ENCODE measurements around the gene CMTM6.

Gene CMTM6

GRCh38 chr3:32452009-32452408, 50.6 kb downstream of the CMTM6 start:
- H3K4me3 ChIP-seq (ENCODE audit: low read depth, low read length): no peak overlapping the region
- DNase-seq (ENCODE audit: low read depth): no peak
- TF ChIP-seq CTCF (IDR thresholded peaks at IDR 0.05; ENCODE audit: control insufficient read depth, extremely low read depth, insufficient read depth): no peak

DNA sequence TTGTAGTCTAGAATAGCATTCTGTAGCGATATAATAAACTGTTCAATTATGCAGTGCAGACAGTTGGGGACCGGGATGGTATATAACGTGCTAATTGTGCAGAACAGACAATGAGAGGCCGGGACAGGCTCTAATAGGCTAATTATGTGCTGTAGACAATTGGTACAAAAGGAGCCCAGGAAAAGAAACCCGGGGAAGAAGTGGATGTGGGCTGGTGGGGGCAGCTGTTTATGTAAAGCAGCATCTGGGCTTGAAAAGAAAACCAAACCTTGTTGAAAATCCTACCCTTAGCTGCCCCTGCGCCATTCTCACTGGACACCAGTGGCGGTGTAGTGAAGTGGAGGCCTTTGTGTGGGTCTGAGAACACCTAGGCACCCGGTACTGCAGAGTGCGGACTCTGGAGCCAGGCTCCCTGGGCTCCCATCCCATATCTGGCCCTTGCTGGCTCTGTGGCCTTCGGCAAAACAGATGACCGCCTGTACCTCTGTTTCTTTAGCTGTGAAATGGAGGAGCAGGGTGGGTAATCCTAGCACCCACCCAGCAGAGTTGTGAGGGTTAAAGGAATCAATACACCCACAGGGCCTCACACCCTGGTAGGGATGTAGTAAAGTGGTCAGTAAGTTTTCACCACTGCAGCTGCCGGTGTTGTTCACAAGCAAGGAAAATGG, 51.5 kb downstream of the CMTM6 start:
- DNase-seq (ENCODE audit: low read depth): no peak
- TF ChIP-seq CTCF (IDR thresholded peaks at IDR 0.05; ENCODE audit: control insufficient read depth, extremely low read depth, insufficient read depth): no peak
- no peak overlapping the region for H3K4me3 ChIP-seq (ENCODE audit: low read depth, low read length)

DNA sequence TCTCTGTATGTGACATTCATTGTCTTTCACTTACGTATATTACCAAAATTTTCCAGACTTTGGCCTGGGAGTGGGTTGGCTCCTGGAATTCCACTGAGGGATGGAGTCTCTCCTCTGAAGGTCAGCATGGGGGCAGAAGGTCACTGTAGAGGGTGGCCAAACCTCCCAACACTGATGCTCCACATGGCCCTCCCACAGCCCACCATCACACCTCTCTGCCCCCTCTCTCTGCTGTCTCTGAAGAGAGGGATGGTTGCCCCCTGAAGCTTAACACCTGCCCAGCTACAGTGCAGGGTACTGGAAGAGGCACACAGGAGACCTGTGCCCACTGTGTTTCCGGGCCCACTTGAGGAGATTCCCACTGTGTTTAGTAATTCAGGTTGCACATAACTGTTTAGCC, 52.2 kb downstream of the CMTM6 start:
- H3K4me3 ChIP-seq (ENCODE audit: low read depth, low read length): no peak overlapping the region
- DNase-seq (ENCODE audit: low read depth): no peak
- TF ChIP-seq CTCF (IDR thresholded peaks at IDR 0.05; ENCODE audit: control insufficient read depth, extremely low read depth, insufficient read depth): no peak

GRCh38 chr3:32449691-32450090, 53.0 kb downstream of the CMTM6 start:
- DNase-seq (ENCODE audit: low read depth): no peak
- H3K4me3 ChIP-seq (ENCODE audit: low read depth, low read length): no peak overlapping the region
- no peak for TF ChIP-seq CTCF (IDR thresholded peaks at IDR 0.05; ENCODE audit: control insufficient read depth, extremely low read depth, insufficient read depth)

- DNase-seq (ENCODE audit: low read depth): no peak
- no peak for TF ChIP-seq CTCF (IDR thresholded peaks at IDR 0.05; ENCODE audit: control insufficient read depth, extremely low read depth, insufficient read depth)
- H3K4me3 ChIP-seq (ENCODE audit: low read depth, low read length): no peak overlapping the region
These were observed 53.8 kb downstream of the CMTM6 start for GRCh38 chr3:32448686-32449474.

GRCh38 chr3:32447865-32448400, 54.7 kb downstream of the CMTM6 start:
- H3K4me3 ChIP-seq (ENCODE audit: low read depth, low read length): no peak overlapping the region
- TF ChIP-seq CTCF (IDR thresholded peaks at IDR 0.05; ENCODE audit: control insufficient read depth, extremely low read depth, insufficient read depth): no peak
- DNase-seq (ENCODE audit: low read depth): no peak

All from LNCaP clone FGC (cell line).